Stimulated activated CD8-positive, alpha-beta memory T cell treated with anti-CD3 and anti-CD28 coated beads, Interleukin-2, amount 100 ng/mL, for 1 hour (primary cell): ENCODE results near the gene KLHL5.
"Not testable (repeated sequence)": the region's sequence is repeated elsewhere in the genome, so short reads cannot be mapped to it uniquely, and the experiment has no call there.

Experiments used
- DNase-seq, 2 donors: peaks; one replicate each; pipeline ENCODE4 v3.0.0-alpha.2; 2020; ENCODE audit warnings: low read depth in 2 of 2

KLHL5 gene

GRCh38 chr4:39062094-39062769 is at the start of gene KLHL5:
Gene KLHL5, plus strand, starts transcription at chr4:39062232. Its CDS starts 421 bp downstream, at chr4:39062653.
- no peak for DNase-seq

GRCh38 chr4:39014028-39014427 is 48.0 kb upstream of the KLHL5 start:
- no peak for DNase-seq

- no peak for DNase-seq
Observed at GRCh38 chr4:39020130-39020529, 41.9 kb upstream of the KLHL5 start.

- no peak for DNase-seq
Observed at GRCh38 chr4:39021631-39022030, 40.4 kb upstream of the KLHL5 start.

- DNase-seq = no peak
Observed at GRCh38 chr4:39022241-39022640, 39.8 kb upstream of the KLHL5 start.

GRCh38 chr4:39023059-39023458 is 39.0 kb upstream of the KLHL5 start:
- DNase-seq = no peak

GRCh38 chr4:39024311-39024865 is 37.6 kb upstream of the KLHL5 start:
- no peak for DNase-seq

- DNase-seq = no peak
Observed at GRCh38 chr4:39025552-39026085, 36.4 kb upstream of the KLHL5 start.

- no peak for DNase-seq
Observed at GRCh38 chr4:39026096-39026495, 35.9 kb upstream of the KLHL5 start.

- DNase-seq = no peak
Observed at GRCh38 chr4:39029752-39030694, 32.0 kb upstream of the KLHL5 start.

GRCh38 chr4:39030725-39031124 is 31.3 kb upstream of the KLHL5 start:
- DNase-seq = no peak

- not testable (repeated sequence) for DNase-seq
Observed at GRCh38 chr4:39031590-39032020, 30.4 kb upstream of the KLHL5 start.

- DNase-seq = no peak
Observed at GRCh38 chr4:39032218-39033085, 29.6 kb upstream of the KLHL5 start, which contains the start of gene TMEM156. Gene TMEM156, minus strand, starts transcription at chr4:39032409. Its CDS starts 96 bp downstream, at chr4:39032313.

GRCh38 chr4:39036172-39036571 is 25.9 kb upstream of the KLHL5 start:
- no peak for DNase-seq

- no peak for DNase-seq
Observed at GRCh38 chr4:39037491-39037825, 24.6 kb upstream of the KLHL5 start.

- no peak for DNase-seq
Observed at GRCh38 chr4:39037941-39038340, 24.1 kb upstream of the KLHL5 start.

- no peak for DNase-seq
Observed at GRCh38 chr4:39039108-39039507, 22.9 kb upstream of the KLHL5 start.

- DNase-seq = no peak
Observed at GRCh38 chr4:39042366-39042765, 19.7 kb upstream of the KLHL5 start.

- no peak for DNase-seq
Observed at GRCh38 chr4:39043058-39043860, 18.8 kb upstream of the KLHL5 start.

- DNase-seq = no peak
Observed at GRCh38 chr4:39043861-39044363, 18.1 kb upstream of the KLHL5 start.
